ENCODE results near the gene HOPX.

HOPX gene

GRCh38 chr4:56653461-56654237, 27.4 kb downstream of the HOPX start:
- Histone ChIP-seq H4K20me1 (ENCODE audit: insufficient read depth, low read length) (no peaks in the 10 kb centered on the region), H2AFZ (ENCODE audit: low read length) (peak overlapping the region; percentile 30), H3K4me3 (ENCODE audit: low read length) (no peak overlapping the region), H3K36me3 (replicated peaks; ENCODE audit: insufficient read depth, low read length) (no peaks in the 10 kb centered on the region), H3K27me3 (replicated peaks; ENCODE audit: insufficient read depth, low read length) (peaks cover 7% of the 10 kb centered on the region; the same call in 1 of the 2 replicates), H3K27ac (ENCODE audit: low read length) (no peak overlapping the region), H3F3A (ENCODE audit: insufficient read depth, low read length) (no peaks in the 10 kb centered on the region), H3K4me1 (ENCODE audit: low read length) (peaks cover 15% of the 10 kb centered on the region), H3K4me2 (ENCODE audit: low read depth, low read length) (peak overlapping the region; percentile 15; the same call in 1 of the 2 replicates), H3K79me2 (ENCODE audit: low read length) (no peaks in the 10 kb centered on the region), H3K9me2 (replicated peaks; ENCODE audit: insufficient read depth, low read length) (no peaks in the 10 kb centered on the region), H3K9ac (ENCODE audit: low read length) (no peak overlapping the region), H3K9me3 (replicated peaks; ENCODE audit: insufficient read depth, low read length) (no peaks in the 10 kb centered on the region)
- TF ChIP-seq EZH2 (optimal IDR thresholded peaks at IDR 0.05; ENCODE audit: low read depth, low read length) (no peak), EZH2phosphoT487 (IDR thresholded peaks at IDR 0.05; ENCODE audit: low read length) (no peak), CTCF (IDR thresholded peaks at IDR 0.05; ENCODE audit: low read length) (no peak)
- DNase-seq: no peak

GRCh38 chr4:56652196-56652595, 28.9 kb downstream of the HOPX start:
- no peak overlapping the region for H2AFZ ChIP-seq (ENCODE audit: low read length)
- no peak for TF ChIP-seq CTCF (IDR thresholded peaks at IDR 0.05; ENCODE audit: low read length)
- no peak for TF ChIP-seq EZH2 (optimal IDR thresholded peaks at IDR 0.05; ENCODE audit: low read depth, low read length)
- no peak for TF ChIP-seq EZH2phosphoT487 (IDR thresholded peaks at IDR 0.05; ENCODE audit: low read length)
- peaks cover 15% of the 10 kb centered on the region for H3K4me1 ChIP-seq (ENCODE audit: low read length)
- H3K27me3 ChIP-seq (replicated peaks; ENCODE audit: insufficient read depth, low read length): peaks cover 7% of the 10 kb centered on the region; the same call in 1 of the 2 replicates
- H4K20me1 ChIP-seq (ENCODE audit: insufficient read depth, low read length): no peaks in the 10 kb centered on the region
- DNase-seq: no peak
- no peaks in the 10 kb centered on the region for H3K9me2 ChIP-seq (replicated peaks; ENCODE audit: insufficient read depth, low read length)
- no peaks in the 10 kb centered on the region for H3K9me3 ChIP-seq (replicated peaks; ENCODE audit: insufficient read depth, low read length)
- H3F3A ChIP-seq (ENCODE audit: insufficient read depth, low read length): no peaks in the 10 kb centered on the region
- no peak overlapping the region for H3K27ac ChIP-seq (ENCODE audit: low read length)
- H3K79me2 ChIP-seq (ENCODE audit: low read length): no peaks in the 10 kb centered on the region
- H3K36me3 ChIP-seq (replicated peaks; ENCODE audit: insufficient read depth, low read length): no peaks in the 10 kb centered on the region
- no peak overlapping the region for H3K4me3 ChIP-seq (ENCODE audit: low read length)
- no peak overlapping the region for H3K4me2 ChIP-seq (ENCODE audit: low read depth, low read length)
- H3K9ac ChIP-seq (ENCODE audit: low read length): no peak overlapping the region

- no peak for DNase-seq
- Histone ChIP-seq H3K4me2 (ENCODE audit: low read depth, low read length) (no peak overlapping the region), H3K4me3 (ENCODE audit: low read length) (no peak overlapping the region), H3K9me2 (replicated peaks; ENCODE audit: insufficient read depth, low read length) (no peaks in the 10 kb centered on the region), H3K27me3 (replicated peaks; ENCODE audit: insufficient read depth, low read length) (peaks cover 7% of the 10 kb centered on the region; the same call in 1 of the 2 replicates), H2AFZ (ENCODE audit: low read length) (no peak overlapping the region), H3F3A (ENCODE audit: insufficient read depth, low read length) (no peaks in the 10 kb centered on the region), H3K9ac (ENCODE audit: low read length) (no peak overlapping the region), H3K79me2 (ENCODE audit: low read length) (no peaks in the 10 kb centered on the region), H3K4me1 (ENCODE audit: low read length) (peaks cover 15% of the 10 kb centered on the region), H3K9me3 (replicated peaks; ENCODE audit: insufficient read depth, low read length) (no peaks in the 10 kb centered on the region), H4K20me1 (ENCODE audit: insufficient read depth, low read length) (no peaks in the 10 kb centered on the region), H3K27ac (ENCODE audit: low read length) (no peak overlapping the region), H3K36me3 (replicated peaks; ENCODE audit: insufficient read depth, low read length) (no peaks in the 10 kb centered on the region)
- no peak for TF ChIP-seq CTCF (IDR thresholded peaks at IDR 0.05; ENCODE audit: low read length)
- no peak for TF ChIP-seq EZH2 (optimal IDR thresholded peaks at IDR 0.05; ENCODE audit: low read depth, low read length)
- no peak for TF ChIP-seq EZH2phosphoT487 (IDR thresholded peaks at IDR 0.05; ENCODE audit: low read length)
These were observed 30.1 kb downstream of the HOPX start for GRCh38 chr4:56651056-56651350.
